Body of pancreas (tissue), 4 donors: ENCODE results near the gene SCNN1A.

Experiments used
- POLR2A ChIP-seq, 3 donors: fragments of 450-650 bp; IDR thresholded peaks; one replicate each; pipeline ENCODE4 v1.6.1; 2016; ENCODE audit warnings: antibody characterized with exemption in 3 of 3, mild to moderate bottlenecking in 2 of 3
- TF ChIP-seq, protein P1 (sequence below), 7 experiments: fragments of 450-650 bp in 4 of 7; fragments of 200-600 bp in 3 of 7; sonication (generic) in 3 of 7; IDR thresholded peaks; one replicate each; pipeline ENCODE4 v1.5.1; 2016 to 2019; ENCODE audit warnings: antibody characterized with exemption in 7 of 7

- TF ChIP-seq, protein P1, sequence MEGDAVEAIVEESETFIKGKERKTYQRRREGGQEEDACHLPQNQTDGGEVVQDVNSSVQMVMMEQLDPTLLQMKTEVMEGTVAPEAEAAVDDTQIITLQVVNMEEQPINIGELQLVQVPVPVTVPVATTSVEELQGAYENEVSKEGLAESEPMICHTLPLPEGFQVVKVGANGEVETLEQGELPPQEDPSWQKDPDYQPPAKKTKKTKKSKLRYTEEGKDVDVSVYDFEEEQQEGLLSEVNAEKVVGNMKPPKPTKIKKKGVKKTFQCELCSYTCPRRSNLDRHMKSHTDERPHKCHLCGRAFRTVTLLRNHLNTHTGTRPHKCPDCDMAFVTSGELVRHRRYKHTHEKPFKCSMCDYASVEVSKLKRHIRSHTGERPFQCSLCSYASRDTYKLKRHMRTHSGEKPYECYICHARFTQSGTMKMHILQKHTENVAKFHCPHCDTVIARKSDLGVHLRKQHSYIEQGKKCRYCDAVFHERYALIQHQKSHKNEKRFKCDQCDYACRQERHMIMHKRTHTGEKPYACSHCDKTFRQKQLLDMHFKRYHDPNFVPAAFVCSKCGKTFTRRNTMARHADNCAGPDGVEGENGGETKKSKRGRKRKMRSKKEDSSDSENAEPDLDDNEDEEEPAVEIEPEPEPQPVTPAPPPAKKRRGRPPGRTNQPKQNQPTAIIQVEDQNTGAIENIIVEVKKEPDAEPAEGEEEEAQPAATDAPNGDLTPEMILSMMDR (IDR thresholded peaks at IDR 0.05) = no peak
- TF ChIP-seq POLR2A (IDR thresholded peaks at IDR 0.05) = no peak
Observed at GRCh38 chr12:6386491-6386890, 11.1 kb upstream of the SCNN1A start.
